ENCODE measurements around the gene SEMA6D.

SEMA6D gene

DNA sequence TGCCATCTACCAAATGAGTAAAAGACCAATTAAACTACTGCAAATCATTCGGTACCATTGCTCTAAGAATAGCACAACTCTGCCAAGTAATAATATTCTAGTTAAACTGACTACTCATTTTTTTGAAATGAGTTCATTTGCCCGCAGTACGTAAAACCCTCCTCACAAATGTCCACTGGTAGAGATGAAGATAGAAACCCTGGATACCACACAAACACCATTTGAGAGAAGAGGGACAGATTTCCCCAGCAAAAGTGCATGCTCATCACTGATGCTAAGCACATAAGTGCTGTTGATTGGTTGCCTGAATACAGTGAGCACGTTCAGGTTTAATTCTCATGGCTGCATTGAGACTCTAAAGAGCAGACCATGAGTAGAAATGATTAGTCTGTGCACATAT lies 34.6 kb upstream of the SEMA6D start:
- DNase-seq (ENCODE audit: low read depth): no peak
- no peak for TF ChIP-seq CTCF (conservative IDR thresholded peaks at IDR 0.05; ENCODE audit: low read depth, low read length)
- no peak overlapping the region for H3K4me3 ChIP-seq (ENCODE audit: low read length)

DNA sequence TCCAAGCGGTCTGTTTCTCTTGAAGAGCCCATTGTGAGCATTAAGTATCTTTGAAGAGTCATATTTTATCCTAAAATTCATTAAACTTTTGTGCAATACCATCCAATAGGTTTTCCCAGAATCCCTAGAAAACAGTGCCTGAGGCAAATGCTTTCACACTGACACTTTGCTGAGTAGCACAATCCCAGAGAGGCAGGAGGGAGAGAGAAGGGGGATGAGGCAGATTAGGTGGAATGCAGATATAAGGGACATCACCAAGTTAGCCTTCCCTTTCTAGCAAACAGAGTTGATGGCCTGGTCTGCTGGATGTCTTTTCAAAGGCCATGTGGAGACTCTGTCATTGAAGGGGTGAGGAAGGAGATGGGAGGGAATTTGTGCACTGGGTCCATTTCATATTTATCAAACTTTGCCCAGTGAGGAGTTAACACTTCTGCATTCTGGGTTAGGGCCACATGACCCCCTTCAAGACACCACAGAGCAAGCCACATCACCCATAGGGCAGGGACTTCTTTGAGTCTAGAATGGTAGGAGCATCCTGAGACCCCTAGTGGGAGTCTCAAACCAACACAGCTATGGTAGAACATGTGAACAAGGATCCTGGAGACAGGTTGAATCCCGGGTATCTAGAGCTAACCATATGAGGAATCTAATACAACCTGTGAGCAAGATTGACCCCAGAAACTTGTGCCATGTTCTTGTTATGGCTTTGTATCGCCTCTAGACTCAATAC lies 32.0 kb upstream of the SEMA6D start:
- no peak for TF ChIP-seq CTCF (conservative IDR thresholded peaks at IDR 0.05; ENCODE audit: low read depth, low read length)
- DNase-seq (ENCODE audit: low read depth): no peak
- no peak overlapping the region for H3K4me3 ChIP-seq (ENCODE audit: low read length)

- TF ChIP-seq CTCF (conservative IDR thresholded peaks at IDR 0.05; ENCODE audit: low read depth, low read length): no peak
- no peak for DNase-seq (ENCODE audit: low read depth)
- H3K4me3 ChIP-seq (ENCODE audit: low read length): no peak overlapping the region
These were observed 28.7 kb upstream of the SEMA6D start for GRCh38 chr15:47688573-47689086.

GRCh38 chr15:47689660-47690059 lies 27.6 kb upstream of the SEMA6D start:
- no peak overlapping the region for H3K4me3 ChIP-seq (ENCODE audit: low read length)
- DNase-seq (ENCODE audit: low read depth): no peak
- TF ChIP-seq CTCF (conservative IDR thresholded peaks at IDR 0.05; ENCODE audit: low read depth, low read length): no peak

DNA sequence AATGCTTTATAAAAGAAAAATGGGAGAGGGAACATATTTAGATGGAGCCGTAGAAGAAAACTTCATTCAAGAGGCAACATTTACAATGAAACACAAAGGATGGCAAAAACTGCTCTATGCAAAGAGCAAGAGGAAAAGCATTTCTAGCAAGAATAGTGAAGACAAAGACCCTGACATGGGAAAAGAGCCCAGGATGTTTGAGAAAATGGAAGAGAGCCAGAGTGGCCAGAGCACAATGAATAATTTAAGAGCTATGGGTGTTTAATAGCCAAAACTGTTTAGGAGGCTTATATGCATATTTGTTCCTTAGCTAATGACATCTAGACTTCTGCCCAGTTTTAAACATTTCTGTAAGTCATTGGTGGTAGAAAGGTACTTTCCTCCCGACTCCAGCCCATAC lies 25.4 kb upstream of the SEMA6D start:
- DNase-seq (ENCODE audit: low read depth): no peak
- no peak overlapping the region for H3K4me3 ChIP-seq (ENCODE audit: low read length)
- no peak for TF ChIP-seq CTCF (conservative IDR thresholded peaks at IDR 0.05; ENCODE audit: low read depth, low read length)

- H3K4me3 ChIP-seq (ENCODE audit: low read length): no peak overlapping the region
- TF ChIP-seq CTCF (conservative IDR thresholded peaks at IDR 0.05; ENCODE audit: low read depth, low read length): no peak
- DNase-seq (ENCODE audit: low read depth): no peak
These were observed 21.0 kb upstream of the SEMA6D start for GRCh38 chr15:47696351-47696750.

Measured in retinal pigment epithelial cell (primary cell).